Measurements from ENCODE around the gene USP21. TPM values are rescaled to one million over a fixed set of nuclear protein-coding genes. Genes with fewer than 3 reads are reported as not detected.
A peak's percentile ranks its signal among the peaks of the same experiment; 100 is the strongest.

The USP21 gene
- total and polyA plus RNA-seq, 9 of the 15 experiments (the other 6 are each of a cell fraction or from before 2014, with no cell fraction given): 4.9 to 52.4 (median 21.6) TPM

DNA sequence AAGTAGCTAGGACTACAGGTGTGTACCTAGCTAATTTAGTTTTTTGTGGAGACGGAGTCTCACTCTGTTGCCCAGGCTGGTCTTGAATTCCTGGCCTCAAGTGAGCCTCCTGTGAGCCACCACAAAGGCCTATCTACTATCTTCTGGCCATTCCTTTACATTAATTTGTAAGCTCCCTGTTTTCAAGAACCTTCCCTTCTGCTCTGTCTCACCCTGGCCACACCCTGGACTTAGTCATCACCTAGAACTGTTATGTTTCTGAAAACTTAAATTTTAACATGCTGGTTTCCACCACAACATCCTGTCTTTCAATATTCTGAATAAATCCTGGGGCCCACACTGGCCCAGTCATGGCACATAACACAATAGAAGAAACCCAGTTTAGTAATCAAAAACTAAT lies 22.9 kb downstream of the USP21 start:
- no peak for FAIRE-seq
- peaks cover 35 to 41% of the 10 kb centered on the region in 2 experiments for H3K4me1 ChIP-seq (replicated peaks in 1 of 2; ENCODE audit: control insufficient read depth in 2 of 2, insufficient read depth in 2 of 2, low read length in 2 of 2)
- no peaks in the 10 kb centered on the region for H3K9me1 ChIP-seq (ENCODE audit: control insufficient read depth, insufficient read depth, low read length)
- peak overlapping the region in 1 of 2 experiments; percentile 53; a peak in 1 of 4 replicates for H3K9ac ChIP-seq (ENCODE audit: insufficient read depth in 1 of 2, low read depth in 2 of 2, low read length in 2 of 2)
- in situ Hi-C loops (cut with MboI) (no loop called here), intact Hi-C loops (cut with micrococcal nuclease) (no loop called here)
- ChIA-PET POLR2A (interaction anchor here (1.0 to 2.4 kb wide), 6 partner anchors 9 to 43 kb away, joined by 3 to 12 read pairs (median 6); partner anchors contain the start of genes NDUFS2 and TOMM40L), CTCF (ENCODE audit: low intra/inter-chr PET ratio) (interaction anchor here (0.6 to 1.1 kb wide), 2 partner anchors 185 to 192 kb away, joined by 4 to 5 read pairs; partner anchors contain the start of gene CFAP126)
- H3K27me3 ChIP-seq (ENCODE audit: control insufficient read depth in 2 of 2, insufficient read depth in 2 of 2, low read length in 2 of 2): no peaks in the 10 kb centered on the region
- H3K79me2 ChIP-seq (ENCODE audit: control insufficient read depth, insufficient read depth, low read length): peaks cover under 1% of the 10 kb centered on the region; the same call in 2 of the 3 replicates
- WGBS (ENCODE audit: insufficient coverage, low coverage, missing lambda C conversion rate): 40% methylated on average over 1 of the region's 1 CpG
- peak overlapping the region; percentile 60; the same call in 1 of the 2 replicates for H2AFZ ChIP-seq (ENCODE audit: low read depth, low read length)
- BruUV-seq (replicated peaks): no TSS peak
- H3K4me2 ChIP-seq (ENCODE audit: insufficient read depth, low read length): 0 out of 2 replicates have a peak overlapping the region, but pooled peaks have one; percentile 0
- peak overlapping the region; percentile 34; the same call in 2 of the 3 replicates for H3K27ac ChIP-seq (ENCODE audit: extremely low read depth, low read depth, low read length)
- peak in 2 of 4 experiments; percentile 42 to 54 for DNase-seq (ENCODE audit: extremely low read depth in 1 of 4, low spot score in 3 of 4)
- ATAC-seq: peak; percentile 6; the same call in 1 of the 3 replicates
- H4K20me1 ChIP-seq (replicated peaks; ENCODE audit: control insufficient read depth, insufficient read depth, low read length): no peaks in the 10 kb centered on the region
- no peak overlapping the region for H3K4me3 ChIP-seq
- no peaks in the 10 kb centered on the region for H3K9me3 ChIP-seq (replicated peaks; ENCODE audit: control insufficient read depth, insufficient read depth, low read depth, low read length)
- H3K36me3 ChIP-seq (ENCODE audit: control insufficient read depth, insufficient read depth, low read length): no peaks in the 10 kb centered on the region
- TF ChIP-seq LCOR (CRISPR knock-in tag; IDR thresholded peaks at IDR 0.05) (no peak), IRF2 (CRISPR knock-in tag; IDR thresholded peaks at IDR 0.05) (no peak), JUN (IDR thresholded peaks at IDR 0.05; ENCODE audit: borderline replicate concordance, low read depth, low read length) (peak; percentile 35; the same call in 1 of the 2 replicates), JUN (CRISPR knock-in tag; IDR thresholded peaks at IDR 0.05; ENCODE audit: borderline replicate concordance) (no peak), YY1 (IDR thresholded peaks at IDR 0.05; ENCODE audit: borderline replicate concordance in 1 of 3, control insufficient read depth in 1 of 3, extremely low read depth in 1 of 3, insufficient read depth in 3 of 3, insufficient read length in 1 of 3, insufficient replicate concordance in 2 of 3, low read depth in 1 of 3, low read length in 2 of 3) (no peak), ZNF175 (CRISPR knock-in tag; IDR thresholded peaks at IDR 0.05; ENCODE audit: low read depth) (no peak), SMARCA4 (IDR thresholded peaks at IDR 0.05) (0 out of 2 replicates have a peak, but pooled peaks have one; percentile 17), MAFK (IDR thresholded peaks at IDR 0.05; ENCODE audit: low read length) (no peak), GABPA (tag; conservative IDR thresholded peaks at IDR 0.05; ENCODE audit: low read depth) (no peak), JUND (IDR thresholded peaks at IDR 0.05; ENCODE audit: borderline replicate concordance, low read depth, low read length) (peak; percentile 70), JUND (tag; IDR thresholded peaks at IDR 0.05; ENCODE audit: borderline replicate concordance, low read depth, low read length) (peak; percentile 26; the same call in 1 of the 3 replicates), ZNF766 (CRISPR knock-in tag; conservative IDR thresholded peaks at IDR 0.05) (no peak), CBX8 (IDR thresholded peaks at IDR 0.05; ENCODE audit: borderline replicate concordance, extremely low read depth, low read depth, low read length, poor library complexity, severe bottlenecking) (no peak), PML (IDR thresholded peaks at IDR 0.05; ENCODE audit: low read length) (no peak)
- TF ChIP-seq, protein P1, sequence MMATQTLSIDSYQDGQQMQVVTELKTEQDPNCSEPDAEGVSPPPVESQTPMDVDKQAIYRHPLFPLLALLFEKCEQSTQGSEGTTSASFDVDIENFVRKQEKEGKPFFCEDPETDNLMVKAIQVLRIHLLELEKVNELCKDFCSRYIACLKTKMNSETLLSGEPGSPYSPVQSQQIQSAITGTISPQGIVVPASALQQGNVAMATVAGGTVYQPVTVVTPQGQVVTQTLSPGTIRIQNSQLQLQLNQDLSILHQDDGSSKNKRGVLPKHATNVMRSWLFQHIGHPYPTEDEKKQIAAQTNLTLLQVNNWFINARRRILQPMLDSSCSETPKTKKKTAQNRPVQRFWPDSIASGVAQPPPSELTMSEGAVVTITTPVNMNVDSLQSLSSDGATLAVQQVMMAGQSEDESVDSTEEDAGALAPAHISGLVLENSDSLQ (IDR thresholded peaks at IDR 0.05): no peak
- TF ChIP-seq, protein P2, sequence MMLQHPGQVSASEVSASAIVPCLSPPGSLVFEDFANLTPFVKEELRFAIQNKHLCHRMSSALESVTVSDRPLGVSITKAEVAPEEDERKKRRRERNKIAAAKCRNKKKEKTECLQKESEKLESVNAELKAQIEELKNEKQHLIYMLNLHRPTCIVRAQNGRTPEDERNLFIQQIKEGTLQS (IDR thresholded peaks at IDR 0.05): peak; percentile 61
- TF ChIP-seq, protein P2 (CRISPR knock-in tag; conservative IDR thresholded peaks at IDR 0.05): no peak
- TF ChIP-seq, protein P3, sequence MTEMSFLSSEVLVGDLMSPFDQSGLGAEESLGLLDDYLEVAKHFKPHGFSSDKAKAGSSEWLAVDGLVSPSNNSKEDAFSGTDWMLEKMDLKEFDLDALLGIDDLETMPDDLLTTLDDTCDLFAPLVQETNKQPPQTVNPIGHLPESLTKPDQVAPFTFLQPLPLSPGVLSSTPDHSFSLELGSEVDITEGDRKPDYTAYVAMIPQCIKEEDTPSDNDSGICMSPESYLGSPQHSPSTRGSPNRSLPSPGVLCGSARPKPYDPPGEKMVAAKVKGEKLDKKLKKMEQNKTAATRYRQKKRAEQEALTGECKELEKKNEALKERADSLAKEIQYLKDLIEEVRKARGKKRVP (CRISPR knock-in tag; IDR thresholded peaks at IDR 0.05): no peak
